ENCODE data around the gene ARHGAP22.
A peak's percentile ranks its signal among the peaks of the same experiment; 100 is the strongest.

ARHGAP22 gene

DNA sequence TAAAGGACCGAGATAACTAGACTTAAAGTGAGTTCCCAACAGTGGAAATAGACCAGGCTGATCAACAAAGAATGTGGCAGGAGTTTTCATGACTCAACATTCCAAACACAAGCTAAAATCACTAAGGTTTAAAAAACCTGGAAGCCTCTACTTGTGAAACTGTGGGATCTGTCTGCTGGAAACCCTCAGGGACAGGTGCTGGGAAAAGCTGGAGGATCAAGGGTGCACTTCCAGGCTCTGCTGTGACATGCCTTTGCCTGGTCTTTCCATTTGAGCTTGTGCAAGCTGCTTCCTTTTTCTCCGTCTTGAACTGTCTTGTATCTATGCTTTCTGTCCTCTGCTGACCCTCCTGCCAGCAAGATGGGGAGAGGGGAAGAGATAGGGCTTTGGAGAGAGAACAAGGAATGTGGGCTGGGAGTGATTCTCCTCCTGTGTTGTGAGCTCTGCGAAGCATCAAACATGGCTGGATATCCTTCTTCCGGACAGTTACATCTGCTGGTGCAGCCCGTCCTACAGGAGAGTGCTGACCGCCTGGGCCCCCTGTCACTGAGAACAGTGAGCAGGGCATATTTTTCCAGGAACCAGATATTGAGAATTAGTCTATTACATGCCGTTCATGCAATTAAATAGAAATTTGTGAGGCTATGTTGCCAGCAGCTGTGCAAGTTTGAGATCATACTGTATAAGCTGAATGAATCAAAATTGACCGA, 25.5 kb downstream of the ARHGAP22 start:
- DNase-seq = no peak

DNA sequence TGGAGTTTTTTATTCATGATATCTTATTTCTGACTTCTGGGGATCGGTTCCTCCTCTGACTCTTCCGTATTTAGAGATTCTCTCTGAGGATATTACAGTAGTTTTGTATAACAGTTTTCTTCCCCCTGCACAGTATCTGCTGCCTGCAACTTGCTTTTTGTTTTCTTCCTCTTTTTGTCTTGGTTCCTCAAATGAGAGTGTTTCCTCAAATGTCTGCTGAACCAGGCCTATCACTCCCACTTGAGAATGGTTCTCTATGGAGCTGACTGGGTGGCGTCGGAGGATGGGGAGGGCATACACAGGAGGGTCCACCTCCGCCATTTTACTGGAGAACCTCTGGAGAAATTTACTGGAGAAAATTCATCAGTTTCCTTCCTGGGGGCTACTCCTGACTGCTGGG, 27.7 kb downstream of the ARHGAP22 start:
- DNase-seq = peak; percentile 15

DNA sequence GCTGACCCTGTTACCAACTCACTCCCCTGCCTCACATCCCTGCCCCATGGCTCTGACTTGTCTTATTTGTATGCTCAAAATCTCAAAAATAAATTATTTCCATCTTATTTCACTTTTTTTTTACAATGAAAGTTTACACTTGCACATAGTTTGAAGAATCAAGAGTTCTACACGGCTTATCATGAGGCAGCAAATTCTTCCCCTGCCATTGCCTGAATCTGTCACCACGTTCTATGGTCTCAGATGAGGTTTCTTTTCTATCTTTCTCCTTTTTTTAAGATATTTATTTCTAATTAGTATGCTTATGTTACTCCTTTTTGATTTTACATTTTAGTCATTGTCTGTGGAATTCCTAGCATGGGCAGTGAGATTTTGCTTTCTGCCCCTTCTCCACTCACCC, 28.4 kb downstream of the ARHGAP22 start:
- no peak for DNase-seq

DNA sequence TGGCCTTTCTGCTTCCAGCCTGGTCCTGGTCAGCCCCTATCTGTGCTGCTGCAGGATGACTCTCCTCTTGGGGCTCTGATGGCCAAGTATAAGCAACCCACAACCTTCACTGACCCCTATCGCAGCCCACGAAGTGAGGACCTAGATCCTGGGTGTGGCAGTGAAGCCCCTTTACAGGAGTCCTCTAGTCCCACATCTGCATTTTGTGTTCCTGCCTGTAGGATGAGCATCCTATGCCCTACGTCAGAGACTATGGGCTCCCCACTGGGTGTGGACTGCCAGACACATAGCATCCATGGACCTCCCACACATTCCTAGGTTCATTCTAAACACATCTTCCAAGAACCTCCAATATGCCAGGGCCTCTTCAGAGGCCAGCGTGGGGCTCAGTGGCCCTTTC, 29.0 kb downstream of the ARHGAP22 start:
- DNase-seq = no peak

DNA sequence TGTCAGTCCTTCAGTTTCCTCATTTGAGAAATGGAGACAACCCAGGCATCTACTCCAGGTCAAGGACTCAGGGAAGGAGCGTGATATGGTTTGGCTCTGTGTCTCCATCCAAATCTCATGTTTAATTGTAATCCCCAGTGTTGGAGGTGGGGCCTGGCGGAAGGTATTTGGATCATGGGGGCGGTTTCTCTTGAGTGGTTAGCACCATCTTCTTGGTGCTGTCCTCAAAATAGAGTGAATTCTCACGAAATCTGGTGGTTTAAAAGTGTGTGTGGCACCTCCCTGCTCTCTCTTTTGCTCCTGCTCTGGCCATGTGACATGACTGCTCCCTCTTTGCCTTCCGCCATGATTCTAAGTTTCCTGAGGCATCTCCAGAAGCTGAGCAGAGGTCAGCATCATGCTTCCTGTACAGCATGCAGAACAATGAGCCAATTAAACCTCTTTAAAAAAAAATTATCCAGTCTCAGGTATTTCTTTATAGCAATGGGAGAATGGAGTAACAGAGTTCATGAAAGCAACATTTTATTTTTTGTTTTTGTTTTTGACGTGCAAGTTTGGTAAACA, 30.0 kb downstream of the ARHGAP22 start:
- DNase-seq = no peak

DNA sequence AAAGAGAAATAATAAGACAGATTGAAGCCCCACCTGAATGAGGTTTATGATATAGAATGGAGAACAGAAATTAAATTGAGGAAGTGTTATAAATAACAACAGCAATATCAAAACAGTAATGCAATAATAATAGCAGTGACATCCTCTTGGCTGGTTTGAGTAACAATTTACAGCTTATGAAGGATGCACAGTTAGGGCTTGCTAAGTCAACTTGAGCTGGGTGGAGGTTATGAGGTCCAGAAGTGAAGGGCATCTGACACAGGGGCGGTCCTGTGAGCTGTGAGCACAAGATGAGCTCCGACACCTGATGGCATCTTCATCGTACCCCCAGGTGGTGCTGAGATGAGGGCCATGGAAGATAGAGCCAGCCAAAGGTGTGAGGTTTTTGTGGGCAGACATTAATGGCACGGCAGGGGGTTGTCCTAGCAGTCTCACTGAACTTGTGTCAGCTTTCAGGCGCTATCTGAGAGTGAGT, 30.5 kb downstream of the ARHGAP22 start:
- no peak for DNase-seq

DNA sequence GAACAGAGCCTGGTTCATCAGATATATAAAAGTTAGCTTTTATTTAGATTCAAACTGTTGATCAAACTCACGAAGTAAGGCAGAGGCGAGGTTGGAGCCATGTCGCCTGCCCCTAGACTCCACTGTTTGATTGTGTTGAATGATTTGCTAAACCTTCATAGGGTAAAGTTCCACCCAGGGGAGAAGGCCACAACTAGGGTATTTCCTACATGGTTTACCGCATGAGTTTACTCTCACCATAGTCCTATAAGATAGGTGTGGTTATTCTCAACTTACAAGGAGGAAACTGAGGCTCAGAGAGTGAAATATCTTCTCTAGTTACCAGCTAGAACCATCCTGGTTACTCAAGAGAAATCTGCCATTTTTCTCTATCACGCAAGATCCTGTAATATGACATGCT, 31.8 kb downstream of the ARHGAP22 start:
- no peak for DNase-seq

DNA sequence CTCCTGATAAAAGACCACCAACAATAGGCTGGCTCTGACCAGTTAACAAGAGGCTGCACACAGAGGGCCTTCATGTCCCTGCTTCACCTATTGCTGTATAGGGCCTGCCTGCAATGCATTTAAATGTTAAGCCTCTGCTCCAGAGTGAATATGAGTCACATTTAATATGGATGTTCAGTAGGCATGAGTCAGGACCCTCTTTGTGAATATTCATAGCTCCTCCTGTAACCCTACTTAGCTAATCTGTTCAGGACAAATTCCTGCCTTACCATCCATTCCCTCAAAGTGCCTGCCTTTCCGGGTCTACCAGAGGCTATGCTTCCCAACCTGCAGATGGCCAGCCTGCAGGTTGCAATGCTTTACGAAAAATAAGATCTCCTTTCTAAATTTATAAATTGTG, 32.5 kb downstream of the ARHGAP22 start:
- no peak for DNase-seq

DNA sequence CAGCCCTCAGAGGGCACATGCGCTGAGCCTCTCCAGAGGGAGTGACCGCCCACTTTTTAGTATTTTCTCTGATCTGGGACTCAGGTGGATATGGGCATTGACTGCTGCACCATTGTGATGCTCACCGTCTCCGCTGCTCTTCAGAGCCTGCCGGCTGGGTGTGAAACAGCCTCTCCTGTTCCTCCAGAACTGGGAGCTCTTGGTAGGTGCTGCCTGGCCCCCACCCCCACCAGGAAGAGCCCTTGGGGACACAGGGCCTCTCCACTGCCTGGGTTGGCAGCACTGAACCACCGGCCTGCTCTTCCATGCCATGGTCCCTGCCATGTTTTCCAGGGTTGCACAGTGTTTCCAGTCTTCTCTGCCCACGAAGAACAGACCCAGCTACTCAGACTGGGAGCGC, 36.3 kb downstream of the ARHGAP22 start:
- no peak for DNase-seq

DNA sequence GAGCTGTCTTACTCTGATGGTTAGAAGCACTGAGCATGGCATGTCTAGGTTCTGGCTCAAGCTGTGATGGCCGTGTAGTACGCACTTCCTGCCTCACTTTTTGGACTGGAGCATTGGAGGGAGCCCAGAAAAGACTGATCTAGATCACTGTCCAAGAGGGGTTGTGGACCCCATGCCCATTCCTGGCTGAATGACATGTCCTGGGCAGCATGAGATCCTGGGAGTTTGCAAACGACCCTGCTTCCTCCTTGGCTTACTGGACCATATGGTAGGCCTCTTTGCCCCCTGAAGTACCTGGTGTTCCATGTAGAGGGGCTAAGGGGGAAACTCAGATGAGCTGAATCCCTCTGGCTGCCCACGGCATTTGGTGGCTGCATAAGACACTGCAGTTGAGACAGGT, 36.7 kb downstream of the ARHGAP22 start:
- DNase-seq = no peak

DNA sequence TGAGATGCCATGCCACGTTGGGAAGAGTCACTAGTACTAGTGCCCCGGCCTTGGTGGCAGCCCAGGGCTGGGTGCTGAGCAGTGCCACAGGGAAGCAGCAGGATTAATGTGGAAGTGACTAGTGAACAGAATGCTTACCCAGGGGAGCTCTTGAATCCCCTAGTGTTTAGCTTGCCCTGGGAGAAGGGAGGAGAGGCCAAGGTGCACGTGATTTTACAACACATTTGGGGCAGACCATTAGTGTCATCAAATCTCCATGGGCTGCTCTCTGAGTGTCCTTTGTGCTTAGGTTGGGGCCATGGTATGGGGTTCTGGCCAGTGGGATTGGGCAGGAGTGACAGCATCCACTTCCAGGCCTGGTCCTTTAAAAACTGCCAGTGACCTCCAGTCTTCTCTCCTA, 37.5 kb downstream of the ARHGAP22 start:
- no peak for DNase-seq

DNA sequence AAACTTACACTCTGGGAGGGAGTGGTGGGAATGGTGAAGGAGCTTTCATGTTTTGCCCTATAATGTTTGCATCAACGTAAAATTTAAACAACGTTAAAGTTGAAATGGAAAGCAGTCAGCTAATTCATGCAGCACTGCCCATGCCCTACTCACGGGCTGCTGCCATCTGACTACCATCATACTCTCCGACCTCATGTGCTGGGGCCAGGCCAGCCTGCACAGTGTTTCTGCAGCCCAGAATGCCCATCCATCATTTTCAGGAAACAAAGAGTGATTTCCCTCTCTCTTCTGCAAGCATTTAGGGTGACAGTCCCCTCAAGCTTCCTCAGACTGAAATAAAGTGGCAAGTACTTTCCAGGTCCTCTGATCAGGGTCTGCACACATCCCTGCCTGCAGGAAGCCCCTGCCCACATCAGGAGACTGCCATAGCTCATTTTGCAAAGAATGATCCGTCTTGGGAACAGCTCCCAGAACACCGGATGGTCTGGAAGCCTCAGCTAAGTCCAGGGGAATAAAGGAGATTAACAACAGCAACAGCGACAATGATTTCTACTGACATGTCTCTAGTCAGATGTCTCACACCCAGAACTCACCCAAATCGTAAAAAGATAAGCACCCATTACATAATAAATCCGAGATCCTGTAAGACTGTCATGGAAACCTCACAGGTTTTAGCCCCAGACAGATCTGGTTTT, 40.3 kb downstream of the ARHGAP22 start:
- no peak for DNase-seq

DNA sequence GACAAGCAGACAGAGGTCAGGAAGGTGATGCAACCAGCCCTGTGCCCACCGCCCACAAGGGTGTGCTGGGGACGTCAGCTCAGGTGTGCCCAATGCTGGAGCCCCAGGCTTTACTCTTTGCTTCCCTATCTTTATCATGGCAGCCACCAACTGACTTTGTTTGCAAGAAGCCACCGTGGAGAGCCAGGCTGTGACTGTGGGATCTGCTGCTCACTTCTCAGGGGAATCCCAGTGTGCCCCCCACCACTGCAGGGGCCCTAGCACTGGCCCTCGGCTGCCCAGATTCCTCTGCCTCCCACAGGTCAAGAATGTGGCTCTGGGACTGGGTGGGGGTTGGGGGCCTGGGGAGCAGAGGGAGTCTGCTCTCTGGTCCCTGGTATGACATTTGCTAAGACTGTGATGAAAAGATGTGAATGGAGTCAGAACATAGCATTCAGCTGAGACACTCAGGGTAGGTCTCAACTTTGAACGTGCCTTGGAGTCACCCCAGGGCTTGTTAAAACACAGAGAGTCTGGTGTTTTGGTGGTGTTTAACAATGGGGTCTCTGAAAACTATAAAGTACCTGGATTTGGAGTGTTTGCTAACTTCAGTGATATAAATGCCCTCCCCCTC, 47.3 kb downstream of the ARHGAP22 start:
- DNase-seq = no peak

DNA sequence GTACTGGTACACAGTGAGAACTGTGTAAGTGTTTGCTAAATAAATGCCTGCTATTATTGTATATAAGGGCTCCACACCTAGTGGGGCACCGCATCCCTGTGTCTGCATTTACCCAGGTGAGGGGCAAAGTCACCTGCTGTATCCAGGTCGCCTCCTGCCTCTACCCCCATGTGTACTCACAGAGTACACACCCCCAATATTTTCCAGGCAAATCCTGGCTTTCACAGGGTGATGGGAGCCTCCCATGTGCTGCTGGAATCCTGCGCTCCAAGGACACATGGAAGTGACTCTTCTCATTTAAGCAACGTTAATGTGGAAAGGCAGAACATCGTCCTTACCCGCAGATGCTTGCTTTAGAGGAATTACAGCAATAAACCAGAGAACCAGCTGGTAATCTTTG, 48.2 kb downstream of the ARHGAP22 start:
- no peak for DNase-seq

DNA sequence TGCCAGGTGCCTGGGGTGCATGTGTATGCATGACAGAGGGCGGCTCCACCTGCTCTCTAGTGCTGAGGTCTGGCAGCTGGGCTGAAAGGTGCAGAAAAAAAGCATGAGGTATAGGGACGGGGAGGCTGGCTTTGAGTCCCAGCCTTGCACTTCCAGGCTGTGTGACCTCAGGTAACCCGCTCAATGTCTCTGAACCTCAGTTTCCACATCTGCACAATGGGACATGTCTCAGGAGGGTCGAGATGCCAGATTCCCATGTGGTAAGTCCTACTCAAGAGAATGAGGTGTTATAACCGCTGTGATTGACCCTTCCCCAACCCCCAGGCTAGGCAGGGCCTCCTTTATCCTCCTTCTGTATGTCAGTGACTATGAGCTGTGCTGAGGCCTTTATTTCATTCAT, 48.8 kb downstream of the ARHGAP22 start:
- no peak for DNase-seq

DNA sequence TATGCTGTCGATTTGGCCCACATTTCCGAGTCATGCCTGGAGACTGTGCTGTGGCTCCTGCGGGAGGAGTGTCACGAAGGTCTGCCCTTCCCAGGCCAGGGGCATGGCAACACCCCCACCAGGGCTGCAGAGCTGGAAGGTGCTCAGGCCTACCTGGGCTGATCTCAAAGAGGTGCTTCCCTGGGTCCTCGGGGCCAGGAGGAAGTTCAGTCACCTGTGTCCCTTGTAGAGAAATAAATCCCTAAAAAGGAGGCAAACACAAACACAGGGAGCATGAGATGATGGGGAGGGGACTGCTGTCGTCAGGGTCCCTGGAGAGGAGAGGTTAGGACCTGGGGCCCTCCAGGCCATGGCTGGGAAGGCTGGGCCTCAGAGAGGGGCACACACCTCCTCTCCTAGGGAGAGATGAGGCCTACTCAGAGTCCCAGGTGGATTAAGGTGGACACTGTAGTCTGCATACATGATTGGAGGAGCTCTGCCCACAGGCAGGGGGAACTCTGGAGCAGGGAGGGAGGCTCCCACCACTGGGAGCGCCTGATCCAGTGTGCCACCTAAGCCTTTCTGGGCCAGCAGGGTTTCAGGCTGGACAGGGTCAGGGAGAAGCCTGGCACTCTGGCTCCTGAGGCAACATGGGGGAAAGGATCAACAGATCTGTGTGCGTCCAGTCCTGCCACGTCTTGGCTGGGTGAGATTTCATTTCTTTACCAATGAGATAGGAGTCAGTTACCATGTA, 49.4 kb downstream of the ARHGAP22 start:
- DNase-seq = no peak

DNA sequence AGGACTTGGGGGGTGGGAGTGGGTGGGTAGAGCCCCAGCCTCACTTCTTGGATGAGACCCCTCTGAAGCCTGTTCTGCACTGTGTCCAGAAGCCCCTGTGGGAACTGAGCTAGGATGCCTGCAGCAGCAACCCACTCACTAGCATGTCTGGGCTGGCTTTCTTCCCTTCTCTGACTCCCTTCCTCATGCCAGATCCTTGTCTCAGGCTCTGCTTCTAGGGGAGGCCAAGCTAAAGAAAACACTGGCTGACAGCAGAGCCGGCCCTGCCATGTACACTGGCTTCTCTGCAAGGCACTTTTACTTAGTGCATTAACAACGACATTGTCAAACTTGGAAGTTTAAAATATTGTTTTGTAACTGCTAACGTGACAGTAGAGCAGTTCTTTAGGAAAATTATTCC, 50.2 kb downstream of the ARHGAP22 start:
- no peak for DNase-seq

DNA sequence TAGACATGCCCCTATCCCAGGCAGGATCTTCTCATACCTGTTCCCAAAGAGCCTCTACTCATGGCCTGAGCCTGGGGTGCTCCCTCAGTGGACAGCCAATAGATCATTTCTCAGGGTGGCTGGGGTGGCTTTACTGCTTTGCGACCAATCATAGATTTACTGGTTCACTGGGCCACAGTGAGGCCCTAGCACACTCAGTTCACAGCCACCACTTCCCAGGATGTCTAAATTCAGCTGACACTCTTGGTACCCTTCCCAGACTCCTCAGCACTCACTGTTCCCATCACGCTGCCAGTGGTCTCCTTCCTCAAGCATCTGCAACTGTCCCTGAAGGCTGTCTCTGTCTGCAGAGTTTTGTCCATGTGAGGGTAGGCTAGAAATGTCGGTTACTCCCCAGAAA, 50.6 kb downstream of the ARHGAP22 start:
- no peak for DNase-seq

DNA sequence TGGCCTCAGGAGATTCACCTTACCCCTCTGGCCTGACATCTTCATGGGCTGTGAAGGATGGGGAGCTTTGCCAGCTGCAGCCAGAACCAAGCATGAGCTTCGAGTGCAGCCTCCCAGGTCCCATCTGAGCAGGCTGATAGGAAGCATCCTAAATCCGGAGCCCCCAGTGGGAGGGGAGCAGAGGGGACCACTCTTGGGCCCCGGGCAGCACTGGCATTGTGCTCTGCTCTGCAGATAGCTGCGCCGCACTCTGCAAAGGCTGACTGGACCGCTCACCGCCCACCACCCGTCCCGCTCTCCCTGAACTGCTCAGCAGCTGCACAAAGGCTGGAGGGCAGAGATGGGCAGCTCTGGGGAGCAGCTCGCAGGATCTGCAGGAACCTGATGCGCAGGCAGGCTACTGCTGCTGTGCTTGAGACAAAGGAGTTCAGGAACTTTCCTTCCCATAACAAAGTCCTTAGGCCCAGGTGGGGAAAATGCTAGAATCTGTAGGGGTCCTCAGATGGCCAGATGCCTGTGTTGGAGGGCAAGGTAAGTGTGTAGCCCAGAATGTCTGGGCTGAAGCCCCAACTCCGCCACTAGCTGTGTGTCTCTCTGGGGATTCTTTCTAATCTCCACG, 51.8 kb downstream of the ARHGAP22 start:
- no peak for DNase-seq

DNA sequence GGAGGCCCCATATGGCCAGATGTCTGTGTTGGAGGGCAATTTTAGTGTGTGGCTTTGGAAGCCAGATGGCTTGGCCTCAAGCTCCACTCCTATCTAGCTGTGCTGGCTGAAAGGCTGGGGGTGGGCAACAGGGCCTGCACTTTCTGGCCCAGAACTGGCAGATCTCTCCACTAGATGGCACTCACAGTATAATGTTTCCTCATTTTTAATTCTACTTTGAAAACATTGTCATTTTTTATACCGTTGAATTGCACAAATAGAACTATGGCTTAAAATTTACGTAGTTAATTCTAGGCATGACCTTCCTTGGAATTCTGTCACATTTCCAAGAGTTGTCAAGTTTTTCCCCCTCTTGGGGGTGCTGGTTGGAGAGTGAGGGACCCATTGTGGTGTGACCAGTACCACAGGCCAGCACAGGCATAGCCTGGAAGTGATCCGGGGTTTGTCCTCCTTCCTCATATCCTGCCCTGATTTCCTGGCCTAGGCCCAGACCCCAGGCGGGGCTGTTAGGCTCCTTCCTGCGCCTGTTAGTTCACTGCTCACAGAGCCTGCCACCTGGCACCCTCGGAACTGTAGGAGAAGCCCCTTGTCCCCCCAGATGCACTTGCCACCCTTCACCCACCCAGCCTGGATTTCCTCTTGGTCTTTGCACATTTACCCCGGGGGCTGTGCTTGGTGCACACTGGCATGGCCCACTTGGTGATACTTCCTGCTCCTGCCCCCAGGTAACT, 52.8 kb downstream of the ARHGAP22 start:
- DNase-seq = peak; percentile 8

DNA sequence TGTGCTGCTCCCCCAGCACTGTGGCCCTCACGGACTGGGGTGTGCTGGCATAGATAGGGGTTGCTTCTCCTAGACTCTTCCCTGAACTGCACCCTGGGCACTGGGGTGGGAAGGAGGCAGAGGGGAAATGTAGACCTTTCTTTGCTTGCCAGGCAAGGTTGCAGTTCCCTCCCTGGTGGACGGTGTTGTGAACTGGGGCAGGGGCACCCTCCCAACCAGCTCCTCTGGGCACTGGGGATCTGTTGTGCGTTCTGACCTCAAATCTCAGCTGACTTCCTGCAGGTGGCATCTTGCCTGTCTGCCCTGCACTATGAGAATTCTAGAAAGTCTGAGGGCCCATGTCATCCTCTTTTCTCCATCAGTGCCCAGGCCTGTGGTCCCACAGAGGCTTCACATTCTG, 53.9 kb downstream of the ARHGAP22 start:
- no peak for DNase-seq

DNA sequence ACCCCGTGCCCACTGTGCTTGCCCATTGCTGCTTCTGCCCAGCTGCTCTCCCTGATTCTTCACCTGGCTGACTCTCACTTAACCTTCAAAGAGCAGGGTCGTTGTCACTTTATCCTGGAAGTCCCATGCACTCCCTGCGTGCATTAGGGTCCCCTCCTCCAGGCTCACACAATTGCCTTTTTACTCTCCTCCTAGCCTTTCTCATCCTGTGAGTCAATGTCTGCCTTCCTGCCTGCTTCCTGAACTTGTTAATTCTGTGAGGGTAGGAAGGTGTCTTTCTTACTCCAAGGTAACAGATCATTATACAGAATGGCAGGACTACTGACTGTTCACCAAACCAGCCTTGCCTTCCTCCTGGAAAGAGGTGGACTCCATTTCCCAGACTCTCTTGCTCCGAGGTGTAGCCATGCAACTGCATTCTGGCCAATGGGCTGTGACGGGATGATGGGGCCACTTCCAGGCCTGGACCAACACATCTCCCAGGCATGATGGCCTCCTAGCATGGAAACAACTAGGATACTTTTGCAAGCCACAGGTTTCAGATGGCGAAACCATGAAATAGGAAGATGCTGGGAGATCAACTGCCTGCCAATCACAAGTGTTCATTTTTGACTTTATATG, 54.7 kb downstream of the ARHGAP22 start:
- DNase-seq = no peak
